GM18861 (cell line): Measurements from ENCODE around the gene SLC25A43.

ENCODE experiments used
- ATAC-seq: cut with Tn5 transposase; IDR thresholded peaks from one replicate; pipeline ENCODE4 v1.9.1; 2021; ENCODE audit not compliant: unreplicated experiment

SLC25A43 gene

GRCh38 chrX:119495734-119496726 is 96.9 kb downstream of the SLC25A43 start:
- ATAC-seq: no peak

DNA sequence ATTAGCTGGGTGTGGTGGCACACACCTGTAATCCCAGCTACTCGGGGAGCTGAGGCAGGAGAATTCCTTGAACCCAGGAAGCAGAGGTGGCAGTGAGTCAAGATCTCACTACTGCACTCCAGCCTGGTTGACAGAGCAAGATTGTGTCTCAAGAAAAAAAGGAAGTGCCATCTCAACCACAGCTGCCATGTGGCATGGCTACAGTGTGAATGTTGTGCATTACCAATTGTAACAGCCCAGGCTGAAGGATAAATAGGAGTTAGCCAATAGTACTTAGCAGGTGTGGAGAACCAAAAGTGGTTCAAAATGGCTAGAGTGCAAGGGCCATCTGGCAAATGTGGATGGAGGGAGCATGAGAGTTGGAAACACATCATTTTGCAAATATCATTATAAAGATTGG is 98.0 kb downstream of the SLC25A43 start:
- ATAC-seq: no peak

- ATAC-seq: no peak
Observed at GRCh38 chrX:119500061-119500800, 101.1 kb downstream of the SLC25A43 start.

DNA sequence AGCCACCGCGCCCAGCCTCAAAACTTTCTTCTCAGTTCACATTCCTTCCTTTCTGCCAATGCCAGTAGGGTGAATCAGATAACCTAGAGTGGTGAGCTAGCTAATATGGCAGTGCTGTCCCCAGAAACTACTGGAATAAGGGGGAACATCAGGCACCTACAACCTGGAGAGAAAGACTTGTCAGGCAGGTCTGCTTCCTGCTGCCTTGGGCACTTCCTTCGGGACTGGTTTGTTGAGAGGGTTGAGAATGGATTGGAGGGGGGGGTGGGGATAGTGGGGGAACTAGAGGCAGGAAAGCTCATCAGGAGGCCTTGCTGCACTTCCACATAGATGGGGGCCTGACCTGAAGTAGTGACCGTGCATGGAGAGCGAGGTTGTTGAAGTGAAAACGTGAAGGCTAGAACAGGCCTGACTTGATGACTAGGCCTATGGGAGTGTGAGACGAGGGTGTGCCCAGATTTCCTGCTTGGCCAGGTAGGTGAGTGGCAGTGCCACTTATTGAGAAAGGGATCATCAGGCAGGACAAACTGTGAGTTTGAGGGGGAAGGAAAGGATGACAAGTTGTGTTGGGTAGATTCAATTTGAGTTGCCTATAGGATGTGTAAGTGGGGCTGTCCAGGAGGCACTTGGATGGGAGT is 102.5 kb downstream of the SLC25A43 start:
- ATAC-seq: no peak

- ATAC-seq: no peak
Observed at GRCh38 chrX:119502727-119503483, 103.8 kb downstream of the SLC25A43 start.

- ATAC-seq: no peak
Observed at GRCh38 chrX:119503484-119503861, 104.3 kb downstream of the SLC25A43 start.
